Testis (tissue), 2 donors: ENCODE results near the gene STK39.

Experiments used
- POLR2A ChIP-seq: fragments of 450-650 bp; IDR thresholded peaks from one replicate; pipeline ENCODE4 v1.6.1; 2017; ENCODE audit warnings: antibody characterized with exemption, mild to moderate bottlenecking, moderate library complexity
- TF ChIP-seq, protein P1 (sequence below), 3 experiments: fragments of 450-650 bp in 2 of 3; fragments of 200-600 bp in 1 of 3; sonication (generic) in 1 of 3; IDR thresholded peaks; one replicate each; pipeline ENCODE4 v1.5.1; 2016 to 2019; ENCODE audit warnings: antibody characterized with exemption in 3 of 3, mild to moderate bottlenecking in 2 of 3, moderate library complexity in 1 of 3

DNA sequence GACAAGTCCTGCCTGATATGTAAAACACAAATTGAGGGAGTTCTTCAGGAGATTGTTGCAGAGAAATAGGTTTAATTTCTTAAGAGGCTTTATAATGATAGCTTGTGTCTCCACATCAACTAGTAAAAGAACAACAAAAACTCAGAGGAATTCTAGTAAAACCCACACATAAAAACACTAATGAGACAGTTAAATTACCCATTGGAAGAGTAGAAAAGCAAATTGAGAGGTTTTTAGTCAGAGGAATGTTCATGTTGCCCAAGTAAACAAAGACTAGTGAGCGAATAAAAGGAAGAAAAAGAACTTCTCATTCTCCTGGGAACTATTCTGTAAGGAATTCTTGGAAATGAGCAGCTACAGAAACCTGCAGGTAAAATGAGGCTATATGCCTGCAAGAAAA, 330.6 kb downstream of the STK39 start:
- TF ChIP-seq, protein P1, sequence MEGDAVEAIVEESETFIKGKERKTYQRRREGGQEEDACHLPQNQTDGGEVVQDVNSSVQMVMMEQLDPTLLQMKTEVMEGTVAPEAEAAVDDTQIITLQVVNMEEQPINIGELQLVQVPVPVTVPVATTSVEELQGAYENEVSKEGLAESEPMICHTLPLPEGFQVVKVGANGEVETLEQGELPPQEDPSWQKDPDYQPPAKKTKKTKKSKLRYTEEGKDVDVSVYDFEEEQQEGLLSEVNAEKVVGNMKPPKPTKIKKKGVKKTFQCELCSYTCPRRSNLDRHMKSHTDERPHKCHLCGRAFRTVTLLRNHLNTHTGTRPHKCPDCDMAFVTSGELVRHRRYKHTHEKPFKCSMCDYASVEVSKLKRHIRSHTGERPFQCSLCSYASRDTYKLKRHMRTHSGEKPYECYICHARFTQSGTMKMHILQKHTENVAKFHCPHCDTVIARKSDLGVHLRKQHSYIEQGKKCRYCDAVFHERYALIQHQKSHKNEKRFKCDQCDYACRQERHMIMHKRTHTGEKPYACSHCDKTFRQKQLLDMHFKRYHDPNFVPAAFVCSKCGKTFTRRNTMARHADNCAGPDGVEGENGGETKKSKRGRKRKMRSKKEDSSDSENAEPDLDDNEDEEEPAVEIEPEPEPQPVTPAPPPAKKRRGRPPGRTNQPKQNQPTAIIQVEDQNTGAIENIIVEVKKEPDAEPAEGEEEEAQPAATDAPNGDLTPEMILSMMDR (IDR thresholded peaks at IDR 0.05) = no peak
- TF ChIP-seq POLR2A = no peak
